PC-9 (cell line): Measurements from ENCODE around the gene ENO2.
"Not testable (repeated sequence)": the region's sequence is repeated elsewhere in the genome, so short reads cannot be mapped to it uniquely, and the experiment has no call there.

ENCODE experiments used
- CTCF ChIP-seq: fragments of 200-600 bp; sonication (generic); conservative IDR thresholded peaks from 2 replicates; pipeline ENCODE4 v1.6.1; 2017; ENCODE audit warnings: mixed run types, antibody characterized with exemption, mild to moderate bottlenecking, moderate library complexity
- EZH2 ChIP-seq: fragments of 200-600 bp; sonication (generic); IDR thresholded peaks from 2 replicates; pipeline ENCODE4 v1.8.0; 2017; ENCODE audit warnings: antibody characterized with exemption, low read depth

- TF ChIP-seq CTCF, EZH2: not testable (repeated sequence)
Measured at GRCh38 chr12:6886206-6886999, 28.0 kb upstream of the ENO2 start.
